GM21360 (cell line): ENCODE measurements around the gene LIPE.
A peak's percentile ranks its signal among the peaks of the same experiment; 100 is the strongest.

Experiments
- ATAC-seq: cut with Tn5 transposase; IDR thresholded peaks from one replicate; pipeline ENCODE4 v1.9.1; 2021; ENCODE audit warnings: mild to moderate bottlenecking, moderate library complexity; ENCODE audit not compliant: unreplicated experiment

Gene LIPE

GRCh38 chr19:42386974-42387707, 40.0 kb downstream of the LIPE start:
- peak; percentile 48 for ATAC-seq

GRCh38 chr19:42380155-42380554, 47.0 kb downstream of the LIPE start:
- no peak for ATAC-seq

- no peak for ATAC-seq
These were observed 48.7 kb downstream of the LIPE start for GRCh38 chr19:42378225-42379215.

GRCh38 chr19:42376177-42376555, 51.0 kb downstream of the LIPE start:
- ATAC-seq = no peak

GRCh38 chr19:42375415-42376176, 51.6 kb downstream of the LIPE start:
- no peak for ATAC-seq

- ATAC-seq = no peak
These were observed 52.3 kb downstream of the LIPE start for GRCh38 chr19:42374826-42375376.

GRCh38 chr19:42370626-42371175, 56.5 kb downstream of the LIPE start:
- ATAC-seq = no peak

- no peak for ATAC-seq
These were observed 57.1 kb downstream of the LIPE start for GRCh38 chr19:42370068-42370520.

GRCh38 chr19:42369433-42370067, 57.6 kb downstream of the LIPE start:
- ATAC-seq = no peak

- ATAC-seq = no peak
These were observed 58.4 kb downstream of the LIPE start for GRCh38 chr19:42368765-42369164.

- ATAC-seq = no peak
These were observed 58.8 kb downstream of the LIPE start for GRCh38 chr19:42368360-42368759.

- ATAC-seq = no peak
These were observed 59.3 kb downstream of the LIPE start for GRCh38 chr19:42367929-42368328.

GRCh38 chr19:42366673-42367072, 60.5 kb downstream of the LIPE start:
- ATAC-seq = no peak

GRCh38 chr19:42363614-42364346, 63.4 kb downstream of the LIPE start:
- no peak for ATAC-seq

GRCh38 chr19:42362891-42363440, 64.2 kb downstream of the LIPE start:
- ATAC-seq = no peak

GRCh38 chr19:42362342-42362741, 64.8 kb downstream of the LIPE start:
- no peak for ATAC-seq

- ATAC-seq = no peak
These were observed 65.7 kb downstream of the LIPE start for GRCh38 chr19:42361545-42361910.

- ATAC-seq = no peak
These were observed 66.2 kb downstream of the LIPE start for GRCh38 chr19:42360787-42361544.
